ENCODE measurements around the gene TADA1. TPM values are rescaled to one million over a fixed set of nuclear protein-coding genes. Genes with fewer than 3 reads are reported as not detected.

Gene TADA1
- total RNA-seq, 1 experiment from 2014 or later: 16.6 TPM

- no peak for TF ChIP-seq IRF2 (CRISPR knock-in tag; IDR thresholded peaks at IDR 0.05; ENCODE audit: borderline replicate concordance, low read depth)
- TF ChIP-seq NFE2L1 (CRISPR knock-in tag; IDR thresholded peaks at IDR 0.05): no peak
- TF ChIP-seq, protein P1, sequence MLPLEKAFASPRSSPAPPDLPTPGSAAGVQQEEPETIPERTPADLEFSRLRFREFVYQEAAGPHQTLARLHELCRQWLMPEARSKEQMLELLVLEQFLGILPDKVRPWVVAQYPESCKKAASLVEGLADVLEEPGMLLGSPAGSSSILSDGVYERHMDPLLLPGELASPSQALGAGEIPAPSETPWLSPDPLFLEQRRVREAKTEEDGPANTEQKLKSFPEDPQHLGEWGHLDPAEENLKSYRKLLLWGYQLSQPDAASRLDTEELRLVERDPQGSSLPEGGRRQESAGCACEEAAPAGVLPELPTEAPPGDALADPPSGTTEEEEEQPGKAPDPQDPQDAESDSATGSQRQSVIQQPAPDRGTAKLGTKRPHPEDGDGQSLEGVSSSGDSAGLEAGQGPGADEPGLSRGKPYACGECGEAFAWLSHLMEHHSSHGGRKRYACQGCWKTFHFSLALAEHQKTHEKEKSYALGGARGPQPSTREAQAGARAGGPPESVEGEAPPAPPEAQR (CRISPR knock-in tag; IDR thresholded peaks at IDR 0.05): no peak
- TF ChIP-seq ZNF532 (CRISPR knock-in tag; IDR thresholded peaks at IDR 0.05; ENCODE audit: borderline replicate concordance): no peak
- TF ChIP-seq RELA (CRISPR knock-in tag; IDR thresholded peaks at IDR 0.05; ENCODE audit: borderline replicate concordance): no peak
- no peak for TF ChIP-seq SMAD3 (CRISPR knock-in tag; IDR thresholded peaks at IDR 0.05; ENCODE audit: borderline replicate concordance)
- TF ChIP-seq ZNF396 (CRISPR knock-in tag; IDR thresholded peaks at IDR 0.05; ENCODE audit: borderline replicate concordance): no peak
- no peak for TF ChIP-seq ERG (CRISPR knock-in tag; IDR thresholded peaks at IDR 0.05)
Measured at GRCh38 chr1:166900987-166901386, 24.9 kb upstream of the TADA1 start (continued).

- Mint-ChIP-seq H3K27ac (no peak overlapping the region), H3K27me3 (ENCODE audit: low read depth) (no peaks in the 10 kb centered on the region; the same call in 1 of the 2 replicates), H3K4me1 (0 out of 2 replicates have a peak, but pooled peaks cover 3% of the 10 kb centered on the region), H3K36me3 (peaks cover 24% of the 10 kb centered on the region), H3K4me3 (no peak overlapping the region), H3K9me3 (peaks cover 25% of the 10 kb centered on the region)
- ATAC-seq (no peak), DNase-seq (ENCODE audit: low spot score) (no peak)
- TF ChIP-seq ETV6 (CRISPR knock-in tag; IDR thresholded peaks at IDR 0.05) (no peak), MAX (CRISPR knock-in tag; IDR thresholded peaks at IDR 0.05) (no peak), ZNF232 (CRISPR knock-in tag; IDR thresholded peaks at IDR 0.05) (no peak), RORB (CRISPR knock-in tag; IDR thresholded peaks at IDR 0.05) (no peak), IRF2 (CRISPR knock-in tag; IDR thresholded peaks at IDR 0.05; ENCODE audit: borderline replicate concordance, low read depth) (no peak), CTCF (IDR thresholded peaks at IDR 0.05) (no peak), EMX1 (CRISPR knock-in tag; IDR thresholded peaks at IDR 0.05) (no peak), USF2 (CRISPR knock-in tag; IDR thresholded peaks at IDR 0.05) (no peak), GABPB1 (CRISPR knock-in tag; IDR thresholded peaks at IDR 0.05) (no peak), ATF1 (CRISPR knock-in tag; IDR thresholded peaks at IDR 0.05) (no peak), ZNF671 (CRISPR knock-in tag; IDR thresholded peaks at IDR 0.05) (no peak), PREB (CRISPR knock-in tag; IDR thresholded peaks at IDR 0.05; ENCODE audit: borderline replicate concordance) (no peak), SP1 (CRISPR knock-in tag; conservative IDR thresholded peaks at IDR 0.05) (no peak), ZBTB21 (CRISPR knock-in tag; IDR thresholded peaks at IDR 0.05; ENCODE audit: borderline replicate concordance) (no peak), JUN (CRISPR knock-in tag; IDR thresholded peaks at IDR 0.05) (no peak)
- TF ChIP-seq, protein P2, sequence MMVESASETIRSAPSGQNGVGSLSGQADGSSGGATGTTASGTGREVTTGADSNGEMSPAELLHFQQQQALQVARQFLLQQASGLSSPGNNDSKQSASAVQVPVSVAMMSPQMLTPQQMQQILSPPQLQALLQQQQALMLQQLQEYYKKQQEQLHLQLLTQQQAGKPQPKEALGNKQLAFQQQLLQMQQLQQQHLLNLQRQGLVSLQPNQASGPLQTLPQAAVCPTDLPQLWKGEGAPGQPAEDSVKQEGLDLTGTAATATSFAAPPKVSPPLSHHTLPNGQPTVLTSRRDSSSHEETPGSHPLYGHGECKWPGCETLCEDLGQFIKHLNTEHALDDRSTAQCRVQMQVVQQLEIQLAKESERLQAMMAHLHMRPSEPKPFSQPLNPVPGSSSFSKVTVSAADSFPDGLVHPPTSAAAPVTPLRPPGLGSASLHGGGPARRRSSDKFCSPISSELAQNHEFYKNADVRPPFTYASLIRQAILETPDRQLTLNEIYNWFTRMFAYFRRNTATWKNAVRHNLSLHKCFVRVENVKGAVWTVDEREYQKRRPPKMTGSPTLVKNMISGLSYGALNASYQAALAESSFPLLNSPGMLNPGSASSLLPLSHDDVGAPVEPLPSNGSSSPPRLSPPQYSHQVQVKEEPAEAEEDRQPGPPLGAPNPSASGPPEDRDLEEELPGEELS (CRISPR knock-in tag; IDR thresholded peaks at IDR 0.05): no peak
- TF ChIP-seq, protein P3, sequence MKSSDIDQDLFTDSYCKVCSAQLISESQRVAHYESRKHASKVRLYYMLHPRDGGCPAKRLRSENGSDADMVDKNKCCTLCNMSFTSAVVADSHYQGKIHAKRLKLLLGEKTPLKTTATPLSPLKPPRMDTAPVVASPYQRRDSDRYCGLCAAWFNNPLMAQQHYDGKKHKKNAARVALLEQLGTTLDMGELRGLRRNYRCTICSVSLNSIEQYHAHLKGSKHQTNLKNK (CRISPR knock-in tag; IDR thresholded peaks at IDR 0.05): no peak
- ChIA-PET CTCF (no interaction called here), POLR2A (no interaction called here)
Measured at GRCh38 chr1:166899769-166900168, 23.7 kb upstream of the TADA1 start.
